NCI-H748 treated with DMSO at 0.1 percent for 48 hours (cell line): ENCODE results near the gene TEC.

Experiments
- DNase-seq: peaks from one replicate; lab custom pipeline; 2025; lab: John Stamatoyannopoulos, UW

Gene TEC

DNA sequence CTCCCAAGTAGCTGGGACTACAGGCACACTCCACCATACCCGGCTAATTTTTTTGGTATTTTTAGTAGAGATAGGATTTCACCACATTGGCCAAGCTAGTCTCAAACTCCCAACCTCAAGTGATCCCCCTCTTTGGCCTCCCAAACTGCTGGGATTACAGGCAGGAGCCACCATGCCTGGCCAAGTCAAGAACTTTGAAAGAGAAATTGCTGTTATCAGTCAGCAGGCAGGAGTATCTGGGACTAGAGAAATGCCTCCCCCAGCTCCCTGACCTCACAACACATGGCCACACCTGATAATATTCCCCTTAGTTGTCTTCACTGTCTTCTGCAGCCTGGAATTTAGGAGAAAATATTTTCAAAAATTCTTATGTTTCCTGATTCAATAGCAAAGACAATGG, 143.0 kb downstream of the TEC start:
- no peak for DNase-seq

DNA sequence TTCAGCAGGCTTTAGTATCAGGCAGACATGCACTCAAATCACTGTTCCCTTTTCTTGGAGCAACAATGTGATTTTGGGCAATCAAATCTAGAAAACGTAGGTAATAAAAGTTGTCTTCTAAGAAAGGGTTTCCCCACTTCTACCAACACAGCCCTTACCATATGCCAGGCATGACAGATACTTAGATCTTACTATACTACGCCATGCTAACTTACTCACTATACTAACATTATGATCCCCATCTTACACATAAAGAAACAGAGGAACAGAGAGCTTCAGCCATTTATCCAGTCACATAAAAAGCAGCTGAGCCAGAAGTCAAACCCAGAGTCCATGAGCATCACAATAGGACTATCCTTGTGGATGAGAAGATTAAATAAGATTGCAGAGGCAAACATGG, 144.8 kb downstream of the TEC start:
- no peak for DNase-seq

DNA sequence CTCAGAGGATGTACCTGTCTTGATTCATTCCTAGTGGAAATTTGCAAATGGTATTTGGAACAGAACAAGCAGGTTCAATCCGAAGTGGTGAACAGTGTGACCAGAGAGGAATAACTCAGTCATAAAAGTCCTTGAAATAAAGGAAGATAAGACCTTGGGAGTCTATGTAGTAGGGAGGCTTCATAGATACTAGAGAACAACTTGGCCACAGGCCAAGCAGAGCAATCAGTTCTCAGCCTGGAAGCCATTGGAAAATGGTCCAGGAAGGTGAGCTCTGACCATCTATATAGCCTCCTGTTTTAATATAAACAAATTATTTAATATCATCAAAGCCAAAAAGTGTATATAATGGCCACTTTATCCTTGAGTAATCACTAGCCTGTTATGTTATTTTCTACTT, 146.9 kb downstream of the TEC start:
- DNase-seq: no peak

DNA sequence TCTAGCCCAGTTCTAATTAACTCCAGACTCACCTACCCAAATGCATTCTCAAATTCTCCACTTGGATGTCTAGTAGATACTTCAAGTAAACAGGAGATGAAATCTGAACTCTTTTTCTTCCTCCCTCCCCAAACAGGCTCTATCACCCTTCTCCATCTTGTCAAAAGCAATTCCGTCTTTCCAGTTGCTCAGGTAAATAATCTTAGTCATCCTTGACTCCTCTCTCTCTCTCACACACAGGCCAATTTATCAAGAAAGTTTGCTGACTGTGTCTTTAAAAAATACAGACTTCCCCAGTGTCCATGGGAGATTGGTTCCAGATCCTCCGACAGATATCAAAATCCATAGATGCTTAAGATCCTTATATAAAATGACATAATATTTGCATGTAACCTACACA, 148.5 kb downstream of the TEC start:
- DNase-seq: no peak

DNA sequence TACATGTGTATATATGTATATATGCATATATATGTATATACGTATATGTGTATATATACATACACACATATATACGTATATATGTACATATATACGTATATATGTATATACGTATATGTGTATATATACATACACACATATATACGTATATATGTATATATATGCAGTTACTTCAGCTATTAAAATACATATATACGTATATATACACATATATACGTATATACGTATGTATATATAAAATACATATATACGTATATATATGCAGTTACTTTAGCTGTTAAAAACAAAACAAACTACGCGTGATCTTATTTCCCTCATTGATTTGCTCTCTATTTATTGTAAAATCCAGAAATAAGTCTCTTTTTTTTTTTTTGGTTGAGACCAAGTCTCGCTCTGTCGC, 149.5 kb downstream of the TEC start:
- no peak for DNase-seq

DNA sequence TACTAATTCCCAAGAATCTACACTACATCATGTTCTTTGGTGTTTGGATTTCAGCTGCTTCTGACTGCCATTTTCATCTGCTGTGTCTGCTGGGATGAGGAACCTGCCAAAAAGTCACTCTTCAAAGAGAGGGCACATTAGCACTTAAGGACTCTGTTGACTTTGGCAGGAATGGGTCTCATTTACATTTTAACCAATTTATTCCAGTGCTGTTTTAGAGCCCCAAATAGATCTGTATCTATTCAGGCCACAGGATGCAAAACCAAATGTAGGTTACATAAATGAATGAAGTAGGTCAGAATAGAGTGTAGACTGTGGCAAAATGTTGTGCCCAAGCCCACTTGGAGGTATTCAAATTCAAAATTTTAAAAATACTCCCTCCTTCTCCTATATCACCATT, 150.0 kb downstream of the TEC start:
- DNase-seq: no peak

DNA sequence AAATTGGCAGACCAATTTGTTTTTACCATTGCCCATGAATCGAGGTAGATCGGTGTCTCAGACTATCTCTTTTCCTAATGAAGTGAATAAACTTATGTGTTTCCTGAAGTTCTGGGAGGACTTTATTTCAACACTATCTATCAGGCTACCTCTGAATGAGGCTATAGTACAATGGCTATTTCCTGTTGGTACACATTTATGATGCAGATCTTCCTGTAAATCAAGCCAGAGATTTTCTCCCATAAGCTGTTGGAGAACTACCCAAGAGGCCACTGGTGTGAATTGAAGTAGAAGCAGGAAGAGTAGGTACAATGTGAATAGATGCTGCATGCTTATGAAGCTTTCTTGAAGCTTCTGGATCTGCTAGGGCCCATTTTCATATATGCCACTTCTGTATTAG, 151.6 kb downstream of the TEC start:
- no peak for DNase-seq

DNA sequence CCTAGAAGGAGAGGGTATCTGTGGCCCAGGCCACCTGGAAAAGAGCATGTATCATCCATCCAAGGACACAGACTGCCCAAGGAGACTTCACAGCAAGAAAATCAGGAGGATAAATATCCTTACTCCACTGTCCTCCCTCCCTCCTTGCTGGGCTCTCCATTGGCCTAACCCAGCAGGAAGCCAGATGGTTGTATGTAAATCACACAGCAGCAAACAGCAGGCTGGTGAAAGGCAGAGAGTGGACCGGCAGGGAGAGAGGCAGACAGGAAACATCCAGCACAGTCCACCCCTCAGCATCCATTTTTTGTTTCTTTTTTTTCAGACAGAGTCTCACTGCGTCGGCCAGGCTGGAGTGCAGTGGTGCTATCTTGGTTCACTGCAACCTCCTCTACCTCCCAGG, 153.1 kb downstream of the TEC start:
- no peak for DNase-seq

DNA sequence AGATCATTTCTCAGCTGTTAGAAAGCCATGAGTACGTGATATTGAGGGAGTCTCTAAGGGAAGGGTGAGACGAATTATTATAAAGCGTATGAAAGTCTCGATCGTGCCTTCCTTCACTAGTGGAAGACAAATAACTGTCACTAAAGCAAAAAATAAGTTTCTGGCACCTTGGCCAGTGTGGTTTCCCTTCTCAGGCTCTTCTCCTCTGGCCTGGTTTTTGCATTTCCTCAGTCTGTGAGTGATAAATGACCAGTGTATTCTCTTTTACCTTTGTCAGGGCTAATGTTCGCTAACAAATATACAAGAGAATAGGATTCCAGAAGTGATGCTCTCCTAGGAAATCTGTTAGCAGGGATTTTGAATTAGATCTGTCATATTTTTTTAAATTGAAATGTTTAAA, 155.2 kb downstream of the TEC start:
- DNase-seq: no peak

DNA sequence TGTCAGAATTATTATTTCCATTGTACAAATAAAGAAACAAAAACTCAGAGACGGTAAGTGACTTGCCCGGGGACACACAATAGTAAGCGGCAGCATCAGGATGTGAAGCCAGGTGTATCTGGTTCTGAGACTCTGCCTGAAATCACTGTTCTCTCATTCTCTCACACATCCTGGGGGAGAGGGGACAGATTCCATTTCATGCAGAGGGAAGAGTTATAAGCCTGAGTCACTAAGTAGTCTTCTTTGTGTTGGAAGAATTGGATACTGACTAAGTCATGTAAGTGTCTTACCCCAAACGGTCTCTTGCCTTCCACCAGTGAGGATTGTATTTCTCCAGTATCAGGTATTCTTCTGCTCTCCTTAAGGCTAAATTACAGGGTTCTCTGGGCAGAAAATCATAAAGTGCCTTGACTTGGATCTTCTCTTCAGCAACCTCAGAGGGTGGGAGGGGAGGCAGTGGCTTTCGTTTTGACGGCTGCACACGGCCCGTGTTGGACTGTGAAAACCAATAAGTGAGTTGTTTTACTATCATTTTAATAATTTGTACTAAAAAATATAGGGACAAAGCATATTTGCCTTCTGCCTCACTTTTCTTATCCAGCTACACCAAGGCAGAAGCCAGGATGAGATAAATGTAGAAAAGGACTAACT, 157.5 kb downstream of the TEC start:
- no peak for DNase-seq

DNA sequence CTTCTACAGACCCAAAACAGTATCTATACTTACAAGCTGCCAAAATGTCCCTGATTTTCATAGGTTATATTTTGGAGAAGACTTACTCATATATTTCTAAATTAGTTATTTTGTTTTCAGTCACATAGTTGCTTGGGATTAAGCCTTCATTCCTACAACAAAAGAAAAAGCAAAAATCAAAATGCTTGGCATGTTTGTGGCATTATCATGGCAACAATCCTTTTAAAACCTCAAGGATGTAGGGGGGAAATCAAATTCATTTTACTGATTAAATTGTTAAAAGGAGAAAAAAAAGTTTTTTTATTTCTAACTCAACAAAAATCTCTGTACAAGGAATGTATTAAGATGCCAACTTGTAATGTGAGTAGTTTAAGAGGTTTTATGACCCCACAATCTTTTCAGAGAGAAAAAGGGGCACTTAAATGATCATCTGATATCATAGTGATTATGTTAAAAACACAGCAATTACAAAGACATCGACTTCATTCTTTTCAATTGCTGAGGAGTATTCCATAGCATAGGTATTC, 159.1 kb downstream of the TEC start:
- DNase-seq: no peak

DNA sequence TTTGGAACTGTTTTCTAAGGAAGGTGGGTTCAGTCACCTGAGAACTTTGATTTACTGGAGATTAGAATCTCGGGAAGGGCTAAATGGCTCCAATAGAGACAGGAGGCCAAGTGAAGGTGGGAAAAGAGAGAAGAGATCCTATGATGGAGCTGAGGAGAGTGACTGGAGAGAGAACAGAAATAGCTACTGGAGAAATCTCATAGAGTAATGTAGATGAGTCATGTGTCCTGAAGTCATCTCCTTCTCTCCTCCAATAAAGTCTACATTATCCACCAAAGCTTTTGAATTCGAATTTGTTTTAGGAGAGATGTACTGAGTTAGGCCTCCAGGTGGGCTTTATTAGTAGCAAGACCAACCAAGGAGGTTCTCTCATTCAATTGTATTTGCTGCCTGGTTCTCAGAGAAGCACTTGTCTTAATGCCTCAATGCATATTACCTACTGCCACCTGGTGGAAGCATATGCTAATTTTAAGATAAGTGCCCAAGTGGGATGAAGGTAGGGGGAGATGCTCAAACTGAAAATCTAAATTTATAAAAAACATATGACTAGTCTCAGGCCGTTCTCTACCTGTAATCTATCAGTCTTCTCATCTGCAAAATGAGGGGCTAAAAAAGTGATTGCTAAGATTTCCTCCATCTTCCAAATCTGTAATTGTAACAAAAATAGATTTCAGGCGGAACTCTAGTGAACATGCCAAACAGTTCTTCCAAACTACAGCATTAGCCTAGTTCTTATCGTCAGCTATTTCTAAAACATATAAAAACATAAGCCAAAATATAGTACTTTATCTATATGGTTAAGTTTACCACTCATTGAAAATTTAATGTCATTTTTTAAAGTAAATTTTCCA, 160.0 kb downstream of the TEC start:
- no peak for DNase-seq

DNA sequence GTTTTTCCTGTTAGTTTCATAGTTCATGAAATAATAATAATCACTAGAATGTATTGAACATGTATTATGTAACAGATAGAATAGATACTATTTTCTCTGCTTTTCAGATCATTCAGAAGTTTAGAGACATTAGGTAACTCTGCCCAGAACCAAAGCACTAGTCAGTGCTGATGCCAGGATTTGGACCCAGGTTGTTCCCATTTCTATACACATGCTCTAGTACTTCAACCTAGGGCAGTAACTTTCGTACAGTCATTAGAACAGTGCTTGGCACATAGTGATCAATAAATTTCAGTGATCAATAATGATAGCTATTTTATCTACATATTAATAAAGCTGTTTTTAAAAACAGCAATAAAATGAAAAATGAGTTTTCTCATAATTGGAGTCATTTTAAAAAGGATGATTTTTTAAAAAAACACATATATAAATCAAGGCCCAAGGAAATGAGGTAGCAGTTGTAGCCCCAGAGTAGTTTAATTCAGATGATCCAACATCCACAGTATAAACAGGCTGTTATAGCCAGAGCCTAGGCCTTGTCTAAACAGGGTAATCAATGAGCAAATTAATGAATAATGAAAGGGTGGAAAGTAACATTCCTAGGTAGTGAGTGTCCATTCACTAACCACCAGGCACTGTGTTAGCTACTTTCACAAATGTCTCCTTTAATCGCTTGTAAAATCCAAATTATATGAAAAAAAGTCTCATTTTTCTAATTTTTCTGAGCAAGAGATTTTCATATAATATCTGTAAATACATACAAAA, 161.1 kb downstream of the TEC start:
- DNase-seq: no peak

DNA sequence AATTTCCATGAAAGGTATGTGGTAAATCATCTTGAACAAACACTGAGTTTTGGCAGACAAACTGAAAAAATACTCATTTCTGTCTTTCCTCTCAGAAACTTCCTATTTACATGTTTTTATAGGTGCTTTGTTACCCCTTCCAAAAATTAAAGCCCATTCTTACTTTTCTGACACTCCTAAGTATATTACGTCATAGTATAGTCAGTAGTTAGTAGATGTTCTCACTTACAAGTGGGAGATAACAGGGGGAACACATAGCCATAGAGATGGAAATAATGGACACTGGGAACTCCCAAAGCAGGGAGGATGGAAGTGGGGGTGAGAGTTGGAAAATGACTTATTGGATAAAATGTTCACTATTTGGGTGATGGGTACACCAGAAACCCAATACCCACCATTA, 164.4 kb downstream of the TEC start:
- no peak for DNase-seq

DNA sequence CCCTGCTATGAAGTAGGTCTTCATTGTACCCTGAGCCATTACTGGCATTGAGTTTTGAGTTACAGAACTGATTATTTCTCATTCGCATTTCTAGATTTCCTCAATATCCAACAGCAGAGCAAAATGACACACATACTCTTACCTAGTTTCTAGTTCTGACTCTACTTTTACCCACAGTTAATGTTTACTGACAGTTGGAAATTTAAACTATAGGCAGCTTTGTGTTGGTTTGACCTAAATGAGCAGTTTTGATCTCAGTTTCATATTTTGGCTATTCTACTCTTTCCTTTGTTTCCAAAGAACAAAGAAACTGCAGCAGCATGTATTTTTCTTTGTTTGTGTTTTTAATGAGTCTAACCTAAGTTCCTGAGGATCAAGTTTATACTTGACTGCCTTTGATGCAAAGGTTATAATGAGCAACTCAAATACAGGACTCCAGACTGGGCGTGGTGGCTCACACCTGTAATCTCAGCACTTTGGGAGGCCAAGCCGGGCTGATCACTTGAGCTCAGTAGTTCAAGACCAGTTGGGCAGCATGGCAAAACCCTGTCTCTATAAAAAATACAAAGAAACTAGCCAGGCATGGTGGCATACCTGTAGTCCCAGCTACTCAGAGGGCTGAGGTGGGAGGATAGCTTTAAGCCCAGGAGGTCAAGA, 166.0 kb downstream of the TEC start:
- no peak for DNase-seq

DNA sequence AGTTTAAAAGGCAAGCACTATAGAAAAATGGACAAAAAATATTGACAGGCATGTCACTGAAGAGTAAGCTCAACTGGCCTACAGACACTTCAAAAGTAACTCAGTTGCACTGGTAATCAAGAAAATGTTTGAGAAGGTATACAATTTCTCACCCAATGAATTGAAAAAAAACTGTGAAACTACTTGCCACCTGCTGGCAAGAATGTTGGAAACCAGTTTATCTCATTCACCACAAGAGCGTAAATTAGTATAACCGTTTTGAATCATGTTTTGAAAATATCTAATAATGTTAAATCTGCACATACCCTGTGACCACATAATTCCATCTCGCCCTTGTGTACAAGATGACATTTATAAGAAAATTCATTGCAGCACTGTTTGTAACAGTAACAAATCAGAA, 167.3 kb downstream of the TEC start:
- no peak for DNase-seq

DNA sequence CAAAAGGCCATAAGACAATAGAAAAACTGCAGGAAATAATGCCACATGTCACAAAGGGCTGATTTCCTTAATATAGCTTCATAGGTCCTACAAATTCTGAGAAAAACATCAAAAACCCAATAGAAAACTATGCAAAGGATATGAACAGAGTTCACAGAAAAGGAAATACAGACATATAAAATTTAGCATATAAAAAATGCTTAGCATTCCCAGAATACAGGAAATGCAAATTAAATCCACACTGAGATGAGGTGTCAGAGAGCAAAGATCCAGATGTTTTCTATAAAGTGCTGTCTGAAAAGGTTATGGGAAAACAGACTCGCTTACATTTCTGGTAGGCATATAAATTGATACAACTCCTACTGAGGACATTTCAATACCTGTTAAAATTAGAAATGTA, 169.4 kb downstream of the TEC start:
- no peak for DNase-seq

DNA sequence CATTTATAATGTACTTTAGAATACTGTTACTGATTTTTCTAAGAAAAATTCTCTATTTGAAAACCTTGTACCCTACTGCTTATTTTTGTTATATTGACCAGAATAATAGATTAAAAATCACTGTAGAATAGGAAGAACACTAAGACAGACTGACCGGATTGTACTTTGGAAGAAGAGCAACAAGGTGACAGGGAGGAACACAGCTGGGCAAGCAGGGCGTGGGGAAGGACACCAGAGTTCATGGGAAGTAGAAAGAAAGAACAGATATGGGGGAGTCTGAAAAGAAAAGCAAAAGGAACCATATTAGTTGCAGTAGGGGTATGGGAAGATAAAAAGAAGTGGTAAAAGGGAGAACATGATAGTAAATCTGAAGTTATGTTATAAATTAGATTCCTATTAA, 174.2 kb downstream of the TEC start:
- no peak for DNase-seq

DNA sequence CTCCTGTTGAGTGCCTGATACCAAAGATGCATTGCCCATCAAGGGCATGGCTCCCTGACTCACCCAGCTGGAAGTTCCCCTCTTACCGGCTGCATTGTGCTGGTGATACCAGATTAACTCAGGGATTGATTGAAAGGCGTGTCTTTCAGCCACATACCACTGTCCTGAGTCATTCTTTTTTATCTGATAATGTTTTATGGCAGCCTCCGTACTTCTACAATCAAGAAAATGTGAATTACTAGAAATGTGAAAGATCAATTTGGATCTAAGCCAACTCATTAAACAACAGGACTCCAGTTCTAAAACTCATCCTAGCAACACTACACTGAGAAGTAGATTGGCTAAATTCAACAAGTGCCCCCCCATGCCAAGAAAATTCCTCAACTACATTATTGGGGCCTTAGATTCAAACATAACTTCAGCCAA, 175.6 kb downstream of the TEC start:
- DNase-seq: no peak

DNA sequence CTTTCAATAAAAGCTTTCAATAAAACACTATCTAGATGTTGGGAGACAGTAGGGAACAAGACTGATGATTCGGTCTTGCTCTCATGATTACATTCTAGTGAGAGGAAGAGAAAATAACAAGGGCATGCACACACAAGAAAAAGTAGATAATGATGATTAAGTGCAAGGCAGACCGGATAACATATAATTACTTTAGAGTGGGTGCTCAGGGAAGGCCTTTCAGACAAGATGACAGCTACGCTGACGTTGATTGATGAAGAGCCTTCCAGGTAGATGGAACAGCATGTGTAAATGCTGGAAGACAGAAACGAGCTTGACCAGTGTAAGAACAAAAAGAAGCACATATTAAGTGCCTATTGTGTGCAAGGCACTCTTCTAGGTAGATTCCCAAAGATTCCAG, 179.0 kb downstream of the TEC start:
- peak; percentile 66 for DNase-seq

DNA sequence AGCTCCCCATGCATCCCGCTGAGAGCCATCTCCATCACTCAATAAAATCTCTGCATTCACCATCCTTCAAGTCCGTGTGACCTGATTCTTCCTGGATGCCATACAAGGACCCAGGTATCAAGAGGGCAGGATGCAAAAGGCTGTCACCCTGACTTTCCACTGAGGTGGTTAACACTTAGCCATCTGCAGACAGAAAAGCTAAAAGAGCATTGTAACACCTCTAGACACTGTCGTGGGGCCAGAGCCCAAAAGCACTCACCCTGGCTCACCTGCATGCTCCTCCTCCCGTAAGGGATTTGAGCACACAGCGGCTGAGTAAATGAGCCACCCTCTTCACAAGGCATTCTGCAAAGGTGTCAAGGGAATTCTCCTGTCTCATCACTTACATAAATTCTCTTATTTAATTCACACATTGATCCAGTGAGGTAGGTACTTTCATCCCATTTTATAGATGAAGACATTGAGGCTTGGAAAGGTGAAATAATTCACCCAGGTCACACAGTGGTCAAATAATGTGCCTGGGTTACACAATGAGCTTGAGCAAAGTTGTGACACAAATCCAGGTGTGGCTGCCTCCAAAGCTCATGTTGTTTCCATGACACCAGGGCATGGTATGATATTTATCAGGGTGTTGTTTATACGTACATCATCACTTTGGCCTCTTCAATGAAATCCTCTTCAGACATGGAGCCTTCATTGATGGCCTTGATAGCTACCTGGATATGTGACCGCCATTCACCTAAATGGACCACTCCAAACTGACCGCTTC, 183.6 kb downstream of the TEC start:
- no peak for DNase-seq
